ENCODE results near the gene TACC3. TPM values are rescaled to one million over a fixed set of nuclear protein-coding genes. Genes with fewer than 3 reads are reported as not detected.

TACC3 gene
- polyA plus RNA-seq, 1 donor: 27.8 TPM

DNA sequence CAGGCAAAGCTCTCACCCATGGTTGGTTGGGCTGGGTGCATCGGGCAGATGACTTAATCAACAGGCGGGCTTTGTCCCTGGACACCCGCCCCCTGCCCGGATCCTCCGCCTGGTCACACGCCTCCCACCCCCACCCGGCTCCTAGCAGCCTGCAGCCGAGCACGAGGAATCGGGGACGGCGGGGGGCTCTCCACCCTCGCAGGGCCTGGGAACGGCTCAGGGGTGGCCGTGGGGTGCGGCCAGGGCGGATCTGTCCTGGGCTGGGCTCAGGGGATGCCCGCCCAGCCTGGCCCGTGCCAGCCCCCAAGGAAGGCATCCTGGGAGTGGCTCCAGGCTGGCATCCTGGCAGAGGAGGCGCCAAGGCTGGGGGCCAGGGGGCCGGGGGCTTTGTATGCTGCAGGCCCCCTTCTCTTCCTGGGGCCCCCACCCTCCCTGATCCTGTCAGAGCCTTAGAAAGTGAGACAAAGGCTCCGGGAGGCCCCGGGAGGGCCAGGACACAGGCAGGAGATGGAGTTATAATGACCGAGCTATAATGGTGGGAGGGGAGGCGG lies 39.3 kb downstream of the TACC3 start:
- Histone ChIP-seq H3K4me3 (ENCODE audit: low read length) (no peak overlapping the region), H3K27me3 (ENCODE audit: control insufficient read depth, insufficient read depth, low read length) (no peaks in the 10 kb centered on the region), H3K36me3 (ENCODE audit: control insufficient read depth, insufficient read depth, low read length) (no peaks in the 10 kb centered on the region), H3K4me1 (ENCODE audit: control insufficient read depth, insufficient read depth, low read length) (peaks cover 10% of the 10 kb centered on the region), H3K27ac (ENCODE audit: low read length) (no peak overlapping the region), H3K9me3 (ENCODE audit: control insufficient read depth, low read depth, low read length) (no peaks in the 10 kb centered on the region)
- WGBS (ENCODE audit: insufficient coverage, low lambda C conversion rate): no CpG with 5 or more reads among the region's 25 CpGs
- DNase-seq: no peak

DNA sequence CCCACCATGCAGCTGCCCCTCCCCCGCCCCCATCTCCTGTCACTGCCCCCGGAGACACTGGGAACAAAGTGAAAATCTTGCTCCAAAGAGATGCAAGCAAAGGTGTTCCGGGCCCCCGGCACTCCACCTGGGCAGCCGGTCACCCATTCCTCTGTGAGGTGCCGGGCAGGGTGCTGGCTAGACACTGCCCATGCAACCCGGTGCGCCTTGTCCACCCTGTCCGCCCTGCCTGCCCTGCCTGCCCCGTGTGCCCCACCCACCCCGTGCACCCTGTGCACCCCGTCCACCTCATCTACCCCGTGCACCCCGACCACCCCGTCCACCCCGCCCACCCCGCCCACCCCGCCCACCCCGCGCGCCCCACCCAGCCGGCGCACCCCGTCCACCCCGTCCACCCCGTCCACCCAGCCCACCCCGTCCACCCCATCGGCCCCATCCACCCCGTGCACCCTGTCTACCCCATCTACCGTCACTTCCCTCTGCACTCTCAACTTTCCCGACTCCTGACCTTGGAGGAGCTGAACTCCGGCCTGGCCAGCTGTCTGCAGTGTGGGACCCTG lies 39.9 kb downstream of the TACC3 start:
- Histone ChIP-seq H3K27me3 (ENCODE audit: control insufficient read depth, insufficient read depth, low read length) (no peaks in the 10 kb centered on the region), H3K4me1 (ENCODE audit: control insufficient read depth, insufficient read depth, low read length) (peaks cover 15% of the 10 kb centered on the region), H3K4me3 (ENCODE audit: low read length) (no peak overlapping the region), H3K27ac (ENCODE audit: low read length) (no peak overlapping the region), H3K36me3 (ENCODE audit: control insufficient read depth, insufficient read depth, low read length) (no peaks in the 10 kb centered on the region), H3K9me3 (ENCODE audit: control insufficient read depth, low read depth, low read length) (no peaks in the 10 kb centered on the region)
- no CpG with 5 or more reads among the region's 32 CpGs for WGBS (ENCODE audit: insufficient coverage, low lambda C conversion rate)
- DNase-seq: no peak

DNA sequence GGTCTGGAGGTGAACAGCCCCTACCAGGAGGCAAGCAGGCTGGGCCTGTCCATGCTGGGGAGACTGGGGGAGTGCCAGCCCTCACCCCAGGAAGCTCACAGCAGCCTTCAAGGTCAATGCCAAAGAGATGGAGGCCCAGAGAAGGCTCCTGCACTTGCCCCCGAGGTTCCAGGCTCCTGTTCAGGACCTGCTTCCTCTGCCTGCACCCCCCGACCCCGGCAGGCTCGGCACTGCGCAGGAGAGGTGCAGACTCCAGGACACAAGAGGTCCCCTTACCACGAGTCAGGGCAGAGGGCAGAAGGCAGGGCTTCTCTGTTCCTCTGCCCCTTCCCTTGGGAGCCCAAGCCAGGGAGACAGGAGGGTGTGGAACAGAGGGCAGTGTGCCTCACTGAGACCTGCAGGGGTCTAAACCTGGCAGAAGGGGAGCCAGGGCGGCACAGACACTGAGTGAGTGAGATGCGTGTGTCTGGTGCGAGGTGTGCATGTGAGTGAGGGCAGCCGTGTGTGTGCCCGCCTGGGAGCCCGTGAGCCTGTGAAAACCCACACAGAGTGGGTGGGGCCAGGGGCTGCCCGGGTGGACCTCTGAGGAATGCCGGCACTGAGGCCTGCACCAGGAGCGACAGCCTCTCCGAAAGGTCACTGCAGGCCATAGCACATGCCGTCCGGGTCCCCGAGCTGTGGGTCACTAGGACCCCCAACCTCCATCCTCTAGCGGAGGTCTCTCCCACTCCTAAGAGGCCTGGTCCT lies 41.1 kb downstream of the TACC3 start:
- H3K27me3 ChIP-seq (ENCODE audit: control insufficient read depth, insufficient read depth, low read length): no peaks in the 10 kb centered on the region
- no peak overlapping the region for H3K27ac ChIP-seq (ENCODE audit: low read length)
- H3K4me1 ChIP-seq (ENCODE audit: control insufficient read depth, insufficient read depth, low read length): peaks cover 22% of the 10 kb centered on the region
- DNase-seq: no peak
- no peak overlapping the region for H3K4me3 ChIP-seq (ENCODE audit: low read length)
- H3K9me3 ChIP-seq (ENCODE audit: control insufficient read depth, low read depth, low read length): no peaks in the 10 kb centered on the region
- H3K36me3 ChIP-seq (ENCODE audit: control insufficient read depth, insufficient read depth, low read length): no peaks in the 10 kb centered on the region
- WGBS (ENCODE audit: insufficient coverage, low lambda C conversion rate): 100% methylated on average over 1 of the region's 20 CpGs

DNA sequence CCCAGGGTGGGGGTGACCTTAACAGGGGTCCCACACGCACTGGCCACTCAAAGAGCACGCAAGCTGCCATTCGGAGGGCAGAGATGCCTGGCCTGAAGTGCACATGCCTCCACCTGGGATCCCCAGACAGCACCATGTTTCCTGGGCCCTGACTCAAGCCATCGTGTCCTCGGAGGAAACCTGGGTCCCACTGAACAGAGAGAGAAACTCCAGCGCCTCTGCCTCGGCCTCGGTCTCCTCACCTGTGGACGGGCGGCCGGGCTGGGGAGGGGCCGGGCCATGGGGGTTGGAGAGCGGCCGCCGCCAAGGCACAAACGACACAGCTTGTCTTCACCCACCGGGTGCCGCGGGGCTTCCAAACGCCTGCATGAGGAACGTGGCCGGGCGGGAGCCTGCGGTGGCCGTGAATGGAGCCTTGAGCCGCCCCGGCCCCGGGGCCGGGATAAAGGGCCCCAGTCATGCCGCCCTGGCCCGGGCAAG lies 41.8 kb downstream of the TACC3 start:
- H3K4me3 ChIP-seq (ENCODE audit: low read length): no peak overlapping the region
- WGBS (ENCODE audit: insufficient coverage, low lambda C conversion rate): no CpG with 5 or more reads among the region's 31 CpGs

DNA sequence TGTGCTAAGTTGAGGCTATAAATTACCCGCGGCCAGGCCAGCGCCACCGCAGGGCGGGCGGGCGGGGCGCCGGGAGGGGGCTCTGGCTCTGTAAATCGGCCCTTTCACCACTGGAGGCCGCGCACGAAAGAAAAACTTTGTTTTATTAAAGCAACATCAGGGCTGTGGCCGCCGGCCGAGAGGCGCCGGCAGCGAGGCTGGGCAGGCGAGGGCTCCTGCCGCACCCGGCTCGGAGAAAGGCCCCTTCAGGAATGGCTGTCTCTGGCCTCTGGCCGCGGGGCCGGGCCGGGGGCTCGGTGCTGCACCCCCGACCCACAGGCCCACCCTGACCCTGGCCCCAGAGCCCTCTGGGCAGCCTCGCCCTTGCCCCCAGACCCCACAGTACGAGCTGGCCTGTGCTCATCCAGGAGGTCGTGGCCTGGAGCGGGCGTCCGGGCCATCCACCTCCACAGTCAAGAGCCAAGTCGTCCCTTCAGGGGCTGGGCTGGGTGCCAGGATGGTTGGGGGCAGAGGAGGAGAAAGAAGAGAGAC lies 42.3 kb downstream of the TACC3 start:
- peaks cover 4% of the 10 kb centered on the region for H3K27me3 ChIP-seq (ENCODE audit: control insufficient read depth, insufficient read depth, low read length)
- H3K9me3 ChIP-seq (ENCODE audit: control insufficient read depth, low read depth, low read length): no peaks in the 10 kb centered on the region
- no CpG with 5 or more reads among the region's 36 CpGs for WGBS (ENCODE audit: insufficient coverage, low lambda C conversion rate)
- peaks cover 29% of the 10 kb centered on the region for H3K4me1 ChIP-seq (ENCODE audit: control insufficient read depth, insufficient read depth, low read length)
- no peaks in the 10 kb centered on the region for H3K36me3 ChIP-seq (ENCODE audit: control insufficient read depth, insufficient read depth, low read length)
- DNase-seq: peak in 1 of 2 donors; percentile 59
- H3K4me3 ChIP-seq (ENCODE audit: low read length): no peak overlapping the region
- no peak overlapping the region for H3K27ac ChIP-seq (ENCODE audit: low read length)

More for the DNA sequence above, 41.8 kb downstream of the TACC3 start:
- H3K9me3 ChIP-seq (ENCODE audit: control insufficient read depth, low read depth, low read length): no peaks in the 10 kb centered on the region
- H3K27me3 ChIP-seq (ENCODE audit: control insufficient read depth, insufficient read depth, low read length): peaks cover 1% of the 10 kb centered on the region
- no peaks in the 10 kb centered on the region for H3K36me3 ChIP-seq (ENCODE audit: control insufficient read depth, insufficient read depth, low read length)
- H3K4me1 ChIP-seq (ENCODE audit: control insufficient read depth, insufficient read depth, low read length): peaks cover 24% of the 10 kb centered on the region
- DNase-seq: no peak
- no peak overlapping the region for H3K27ac ChIP-seq (ENCODE audit: low read length)

DNA sequence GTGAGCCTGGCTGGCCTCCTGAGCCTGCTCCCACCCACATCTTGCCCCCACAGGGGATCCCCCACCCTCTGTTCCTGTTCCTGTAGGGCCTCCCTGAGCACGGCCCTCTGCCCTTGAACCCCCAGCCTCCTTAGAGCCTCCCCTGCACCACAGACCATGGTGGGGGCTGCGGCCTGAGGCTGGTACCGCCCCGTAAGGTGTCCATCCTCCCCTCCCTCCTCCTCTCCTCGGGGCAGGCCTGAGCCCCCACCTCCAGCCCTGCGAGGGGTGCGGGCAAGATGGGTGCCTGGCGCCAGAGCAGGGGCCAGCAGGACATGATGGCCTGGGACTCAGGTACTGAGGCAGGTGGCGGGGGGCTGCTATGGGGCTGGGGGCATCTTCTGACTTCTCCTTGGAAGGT lies 43.3 kb downstream of the TACC3 start:
- WGBS (ENCODE audit: insufficient coverage, low lambda C conversion rate): no CpG with 5 or more reads among the region's 9 CpGs
- no peak for DNase-seq
- no peaks in the 10 kb centered on the region for H3K36me3 ChIP-seq (ENCODE audit: control insufficient read depth, insufficient read depth, low read length)
- H3K9me3 ChIP-seq (ENCODE audit: control insufficient read depth, low read depth, low read length): no peaks in the 10 kb centered on the region
- no peak overlapping the region for H3K27ac ChIP-seq (ENCODE audit: low read length)
- H3K27me3 ChIP-seq (ENCODE audit: control insufficient read depth, insufficient read depth, low read length): peaks cover 4% of the 10 kb centered on the region
- H3K4me1 ChIP-seq (ENCODE audit: control insufficient read depth, insufficient read depth, low read length): peaks cover 40% of the 10 kb centered on the region
- no peak overlapping the region for H3K4me3 ChIP-seq (ENCODE audit: low read length)

DNA sequence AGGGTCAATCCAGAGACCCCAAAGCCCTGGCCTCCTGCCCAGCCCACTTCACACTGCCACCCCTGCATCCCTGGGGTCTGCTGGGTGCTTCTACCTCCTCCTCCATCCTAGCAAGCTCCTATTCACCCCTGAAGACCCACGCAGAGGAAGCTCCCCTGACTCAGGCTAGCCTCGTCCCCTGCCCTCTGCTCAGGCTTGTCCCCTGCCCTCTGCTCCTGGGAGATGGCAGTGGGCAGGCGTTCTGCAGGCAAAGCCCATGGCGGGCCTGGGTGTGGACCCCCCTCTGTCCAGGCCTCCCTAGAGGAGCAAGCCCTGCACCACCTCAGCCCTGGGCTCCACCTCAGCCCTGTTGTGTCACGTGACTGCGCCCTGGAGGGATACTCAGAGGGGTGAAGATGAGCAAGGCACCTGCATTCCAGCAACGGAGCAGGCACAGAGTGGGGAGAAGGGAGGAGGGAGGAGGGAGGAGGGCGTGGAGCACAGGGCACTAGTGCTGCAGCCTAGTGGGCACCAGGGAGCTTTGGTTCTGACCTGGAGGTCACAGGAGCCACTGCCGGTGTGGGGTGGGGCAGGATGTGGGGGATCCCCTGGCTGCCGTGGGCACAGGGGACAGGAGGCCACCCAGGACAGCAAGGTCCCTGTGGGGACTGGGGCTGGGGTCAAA lies 44.2 kb downstream of the TACC3 start:
- WGBS (ENCODE audit: insufficient coverage, low lambda C conversion rate): no CpG with 5 or more reads among the region's 10 CpGs
- Histone ChIP-seq H3K36me3 (ENCODE audit: control insufficient read depth, insufficient read depth, low read length) (no peaks in the 10 kb centered on the region), H3K27me3 (ENCODE audit: control insufficient read depth, insufficient read depth, low read length) (peaks cover 4% of the 10 kb centered on the region), H3K27ac (ENCODE audit: low read length) (no peak overlapping the region), H3K9me3 (ENCODE audit: control insufficient read depth, low read depth, low read length) (no peaks in the 10 kb centered on the region), H3K4me1 (ENCODE audit: control insufficient read depth, insufficient read depth, low read length) (peaks cover 47% of the 10 kb centered on the region), H3K4me3 (ENCODE audit: low read length) (no peak overlapping the region)
- DNase-seq: no peak

DNA sequence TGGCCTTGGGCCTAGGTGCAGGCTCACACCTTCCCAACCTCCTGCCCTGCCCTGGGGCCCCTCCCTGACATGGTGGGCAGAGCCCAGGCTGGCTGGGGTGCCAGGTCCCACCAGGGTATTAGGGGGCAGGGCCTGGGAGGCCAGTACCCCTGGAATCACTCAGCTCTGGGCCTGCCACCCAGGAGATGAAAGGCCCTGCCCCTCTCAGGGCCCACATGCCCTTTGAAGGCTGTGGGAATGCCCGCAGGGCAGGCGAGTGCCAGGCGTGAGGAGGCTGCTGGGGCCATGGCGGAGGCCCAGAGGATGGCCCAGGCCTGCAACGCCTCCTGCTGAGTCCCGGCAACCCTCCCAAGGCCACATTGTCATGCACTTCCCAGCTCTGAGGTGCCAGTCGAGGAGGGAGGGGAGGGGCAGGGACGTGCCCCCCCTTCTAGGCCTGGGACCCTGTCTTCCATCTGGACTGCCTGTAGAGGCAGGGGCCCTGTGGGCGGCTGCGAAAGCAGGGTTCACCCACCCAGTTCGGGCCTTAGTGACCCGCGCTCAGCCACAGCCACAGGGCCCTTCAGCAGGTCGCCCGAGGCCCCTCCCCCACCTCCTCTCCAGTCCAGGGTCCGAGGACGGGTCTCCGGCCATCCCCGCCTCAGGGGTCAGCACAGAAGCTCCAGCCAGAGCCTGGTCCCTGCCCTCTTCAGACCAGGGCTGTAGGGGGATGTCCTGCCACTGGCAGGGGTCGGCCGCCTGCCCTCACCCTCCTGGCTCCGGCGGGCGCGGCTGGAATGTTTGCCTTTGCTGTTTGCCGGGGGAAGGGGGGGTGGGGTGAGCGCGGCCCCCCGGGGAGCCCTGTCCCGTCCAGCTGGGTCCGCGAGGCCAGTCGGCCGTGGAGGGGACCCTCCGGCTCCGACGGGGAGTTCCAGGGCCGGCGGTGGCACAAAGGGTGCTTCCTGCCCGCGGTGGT lies 45.1 kb downstream of the TACC3 start:
- peak in 1 of 2 donors; percentile 62 for DNase-seq
- H3K4me3 ChIP-seq (ENCODE audit: low read length): peak overlapping the region; percentile 13
- peaks cover 4% of the 10 kb centered on the region for H3K27me3 ChIP-seq (ENCODE audit: control insufficient read depth, insufficient read depth, low read length)
- H3K27ac ChIP-seq (ENCODE audit: low read length): peak overlapping the region; percentile 2
- WGBS (ENCODE audit: insufficient coverage, low lambda C conversion rate): no CpG with 5 or more reads among the region's 41 CpGs
- H3K9me3 ChIP-seq (ENCODE audit: control insufficient read depth, low read depth, low read length): no peaks in the 10 kb centered on the region
- peaks cover 55% of the 10 kb centered on the region for H3K4me1 ChIP-seq (ENCODE audit: control insufficient read depth, insufficient read depth, low read length)
- H3K36me3 ChIP-seq (ENCODE audit: control insufficient read depth, insufficient read depth, low read length): no peaks in the 10 kb centered on the region

DNA sequence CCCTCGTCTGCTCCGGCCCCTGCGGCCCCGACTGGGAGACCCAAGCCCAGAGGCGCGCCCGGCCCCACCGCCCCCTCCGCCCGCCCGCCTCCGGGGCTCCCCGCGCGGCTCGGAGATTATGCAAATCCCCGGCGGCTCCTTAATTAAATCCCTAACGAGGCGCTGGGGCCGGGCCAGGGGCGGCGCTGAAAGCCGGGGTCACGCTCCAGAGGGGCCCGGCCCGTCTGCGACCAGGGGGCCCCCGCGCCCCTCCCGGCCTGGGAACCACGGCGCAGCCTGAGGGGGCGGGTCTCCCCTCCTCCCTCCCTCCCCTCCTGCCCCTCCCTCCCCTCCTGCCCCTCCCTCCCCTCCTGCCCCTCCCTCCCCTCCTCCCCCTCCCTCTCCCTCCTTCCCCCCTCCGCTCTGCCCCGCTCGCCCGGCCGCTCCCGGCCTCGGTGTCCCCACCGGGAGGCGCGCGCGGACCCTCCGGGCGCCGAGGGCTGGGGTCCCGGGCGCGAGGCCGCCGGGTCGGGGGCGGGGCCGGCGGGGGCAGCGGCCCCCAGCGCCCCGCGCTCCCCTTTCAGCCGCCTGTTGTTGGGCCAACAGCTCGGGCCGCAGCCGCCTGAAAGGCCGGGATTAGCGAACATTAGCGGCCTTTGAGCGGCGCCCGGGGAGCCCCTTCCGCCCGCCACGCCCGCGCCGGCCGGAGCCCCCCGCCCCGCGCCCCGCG lies 45.9 kb downstream of the TACC3 start:
- peak in 1 of 2 donors; percentile 82 for DNase-seq
- peaks cover 4% of the 10 kb centered on the region for H3K27me3 ChIP-seq (ENCODE audit: control insufficient read depth, insufficient read depth, low read length)
- H3K9me3 ChIP-seq (ENCODE audit: control insufficient read depth, low read depth, low read length): no peaks in the 10 kb centered on the region
- WGBS (ENCODE audit: insufficient coverage, low lambda C conversion rate): no CpG with 5 or more reads among the region's 84 CpGs
- H3K4me3 ChIP-seq (ENCODE audit: low read length): peak overlapping the region; percentile 13
- H3K27ac ChIP-seq (ENCODE audit: low read length): no peak overlapping the region
- peaks cover 64% of the 10 kb centered on the region for H3K4me1 ChIP-seq (ENCODE audit: control insufficient read depth, insufficient read depth, low read length)
- no peaks in the 10 kb centered on the region for H3K36me3 ChIP-seq (ENCODE audit: control insufficient read depth, insufficient read depth, low read length)

All from large intestine (tissue), 3 donors.